ENCODE data around the gene SLC23A2.
"Not testable (repeated sequence)": the region's sequence is repeated elsewhere in the genome, so short reads cannot be mapped to it uniquely, and the experiment has no call there.

GRCh38 chr20:5028258-5029059 is 27.1 kb upstream of the SLC23A2 start:
- TF ChIP-seq L3MBTL2 (conservative IDR thresholded peaks at IDR 0.05); ELF4 (IDR thresholded peaks at IDR 0.05); BHLHE40 (IDR thresholded peaks at IDR 0.05; ENCODE audit: borderline replicate concordance); NFRKB (IDR thresholded peaks at IDR 0.05); TARDBP (IDR thresholded peaks at IDR 0.05); SP1 (IDR thresholded peaks at IDR 0.05); HDGF (IDR thresholded peaks at IDR 0.05; ENCODE audit: borderline replicate concordance); FOXA1 (IDR thresholded peaks at IDR 0.05); SUZ12 (IDR thresholded peaks at IDR 0.05); FOXM1 (IDR thresholded peaks at IDR 0.05; ENCODE audit: borderline replicate concordance); CTBP1 (IDR thresholded peaks at IDR 0.05; ENCODE audit: borderline replicate concordance): not testable (repeated sequence)
